GM18499 (cell line): ENCODE measurements around the gene LAMA4.

Experiments used
- ATAC-seq: cut with Tn5 transposase; IDR thresholded peaks from one replicate; pipeline ENCODE4 v1.9.1; 2021; ENCODE audit warnings: moderate number of reproducible peaks; ENCODE audit not compliant: insufficient read depth, unreplicated experiment

LAMA4 gene

DNA sequence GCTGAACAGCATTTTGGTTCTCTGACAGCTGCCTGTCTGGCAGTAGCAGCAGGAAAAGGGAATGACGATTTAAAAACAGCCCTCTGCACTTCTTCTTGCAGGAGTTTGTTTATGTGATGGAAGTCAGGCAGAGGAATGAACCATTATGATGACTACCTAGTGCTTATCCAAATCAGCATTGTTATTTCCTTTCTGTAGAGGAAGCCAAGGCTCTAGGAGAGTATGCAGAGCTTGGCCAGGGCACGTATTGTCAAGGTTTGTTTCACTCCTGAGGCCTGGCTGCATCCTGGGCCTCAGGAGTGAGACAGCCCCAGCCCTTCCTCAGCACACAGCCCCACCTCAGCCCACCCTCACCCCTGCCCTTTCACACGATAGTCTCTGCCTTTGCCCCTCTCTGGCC, 98.5 kb downstream of the LAMA4 start:
- no peak for ATAC-seq

DNA sequence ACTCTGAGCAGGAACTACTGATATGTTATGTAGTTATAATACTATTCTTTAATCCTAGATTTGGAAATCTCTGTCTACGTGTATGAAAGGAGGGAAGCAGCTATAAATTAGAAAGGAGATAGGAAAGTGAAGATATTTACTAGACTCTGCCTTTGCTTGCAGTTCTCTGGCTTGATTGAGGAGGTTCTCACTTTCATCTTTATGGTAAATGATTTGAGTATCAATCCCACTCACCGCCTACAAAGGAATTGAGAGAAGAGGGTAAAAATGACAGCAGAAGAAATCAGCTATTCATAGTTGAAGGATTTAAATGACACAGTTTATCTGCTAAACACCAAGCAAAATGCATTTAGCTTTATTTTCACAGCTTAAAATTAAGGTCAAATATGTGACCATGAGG, 99.7 kb downstream of the LAMA4 start:
- no peak for ATAC-seq

DNA sequence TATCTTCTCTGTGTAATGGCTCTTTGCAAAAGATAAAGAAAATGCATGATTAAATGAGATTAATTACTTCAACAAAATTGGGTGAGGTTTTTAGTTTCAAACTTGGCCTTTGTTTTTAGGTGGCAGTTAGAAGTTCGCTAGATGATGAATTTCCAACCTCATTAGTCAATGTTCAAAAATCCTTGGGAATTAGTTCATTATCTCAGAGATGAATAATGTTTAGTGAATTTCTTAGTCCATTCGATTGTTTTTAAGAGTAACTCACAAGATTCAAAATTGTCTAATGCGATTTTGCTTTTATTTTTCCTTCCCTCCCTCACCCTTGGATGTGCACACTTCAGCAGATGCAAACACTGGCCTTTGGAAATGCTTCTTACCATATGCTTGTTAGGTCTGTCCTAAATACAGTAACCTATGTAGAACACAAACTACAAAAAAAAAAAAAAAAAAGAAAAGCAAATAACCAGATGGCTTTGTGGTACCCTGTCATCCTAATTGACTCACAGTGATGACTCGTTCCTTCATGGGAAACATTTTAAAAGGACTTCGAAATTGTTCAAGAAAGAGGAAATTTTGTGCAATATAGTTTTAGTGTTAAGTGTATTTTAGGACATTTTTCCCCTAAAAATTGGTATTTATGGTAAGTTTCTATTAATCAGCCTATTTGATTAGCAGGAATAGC, 100.3 kb downstream of the LAMA4 start:
- no peak for ATAC-seq

DNA sequence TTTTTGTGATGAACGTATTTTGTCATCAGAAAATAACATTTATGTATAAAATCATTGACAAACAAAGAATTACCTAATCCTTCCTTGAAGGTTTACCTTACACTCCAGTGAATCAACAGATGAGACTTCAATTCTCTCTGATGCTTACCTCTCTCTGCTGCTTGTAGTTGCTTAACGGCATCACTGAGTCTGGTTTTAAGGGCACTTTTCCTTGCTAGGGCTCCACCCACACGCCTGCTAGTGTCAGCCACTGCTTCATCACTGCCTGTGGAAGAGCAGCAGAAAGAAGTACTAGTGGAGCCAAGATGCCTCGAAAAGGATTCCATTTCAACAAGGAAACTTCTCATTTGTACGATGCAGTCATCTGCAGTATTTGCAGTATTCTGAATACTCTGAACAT, 104.0 kb downstream of the LAMA4 start:
- ATAC-seq, result no peak

DNA sequence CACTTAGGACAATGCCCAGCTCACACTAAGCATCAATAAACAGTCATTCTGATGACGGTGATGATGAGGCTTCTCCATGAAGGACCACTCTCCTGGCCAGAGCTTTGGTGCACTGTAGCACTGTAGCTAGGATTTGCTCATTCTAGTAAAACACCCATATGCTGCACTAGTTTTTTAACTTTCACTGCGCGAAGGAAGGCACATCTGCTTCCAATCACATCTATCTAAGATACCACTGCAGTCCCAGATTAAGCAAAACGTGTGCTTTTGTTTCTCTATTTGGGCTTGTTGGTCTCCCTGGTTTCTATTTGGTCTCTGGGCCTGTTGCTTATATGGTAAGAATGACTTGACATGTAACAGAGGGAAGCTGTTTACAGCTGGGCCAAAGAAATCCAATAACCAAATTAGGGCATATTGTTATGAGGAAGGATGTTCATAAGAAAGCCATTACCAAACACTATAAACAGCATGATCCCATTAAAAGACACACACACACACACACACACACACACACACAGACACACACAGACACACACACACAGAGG, 104.6 kb downstream of the LAMA4 start:
- ATAC-seq, result no peak

DNA sequence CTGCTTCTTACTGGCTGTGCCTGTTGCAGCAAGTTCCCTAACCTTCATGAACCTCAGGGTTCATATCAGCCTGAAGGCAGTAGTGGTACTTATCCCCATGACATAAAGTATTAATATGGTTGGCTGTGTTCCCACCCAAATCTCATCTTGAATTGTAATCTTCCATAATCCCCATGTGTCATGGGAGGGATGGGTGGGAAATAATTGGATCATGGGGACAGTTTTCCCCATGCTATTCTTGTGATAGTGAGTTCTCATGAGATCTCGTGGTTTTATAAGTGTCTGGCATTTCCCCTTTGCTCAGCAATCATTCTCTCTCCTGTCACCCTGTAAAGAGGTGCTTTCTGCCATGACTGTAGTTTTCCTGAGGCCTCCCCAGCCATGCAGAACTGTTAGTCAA, 105.1 kb downstream of the LAMA4 start:
- no peak for ATAC-seq

DNA sequence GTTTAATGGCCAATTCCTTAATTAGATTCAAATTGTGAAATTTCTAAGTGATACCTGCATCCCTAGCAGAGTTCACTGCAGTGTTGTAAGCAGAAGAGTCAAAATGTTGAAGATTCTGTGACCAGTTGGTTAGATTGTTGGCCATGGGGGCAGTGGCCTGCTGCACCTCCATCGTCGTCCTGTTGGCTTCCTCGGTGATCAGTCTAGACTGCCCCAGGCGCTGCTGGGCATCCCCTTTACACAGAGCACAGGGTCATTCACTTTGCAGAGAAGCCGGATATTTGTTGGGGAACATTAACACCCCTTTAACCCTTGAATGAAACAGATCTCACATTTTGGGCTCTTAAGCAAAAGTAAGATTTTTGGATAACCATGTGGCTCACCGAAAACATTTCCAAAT, 106.3 kb downstream of the LAMA4 start:
- no peak for ATAC-seq

DNA sequence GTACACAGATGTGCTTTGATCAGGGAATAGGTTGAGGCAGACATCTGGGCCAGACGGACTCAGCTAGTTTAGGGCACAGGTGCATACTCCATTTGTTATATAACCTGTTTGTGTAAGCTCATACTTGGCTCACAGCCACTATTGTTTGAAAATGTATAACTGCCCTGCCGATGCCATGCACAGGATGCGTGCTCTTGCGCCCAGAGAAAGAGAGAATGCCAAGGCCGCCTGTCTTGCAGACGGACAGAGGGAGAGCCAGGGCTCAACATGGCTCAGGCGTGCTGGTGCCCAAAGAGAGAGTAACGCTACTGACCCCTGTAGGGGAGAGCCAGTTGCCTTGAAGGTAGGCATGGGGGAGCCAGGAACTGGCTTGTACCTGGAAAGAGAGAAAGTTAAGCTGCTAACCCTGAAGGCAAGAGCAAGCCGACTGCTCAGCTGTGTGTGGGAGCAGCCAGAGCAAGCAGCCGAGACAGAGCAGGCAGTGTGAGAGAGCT, 109.2 kb downstream of the LAMA4 start:
- ATAC-seq, result no peak

DNA sequence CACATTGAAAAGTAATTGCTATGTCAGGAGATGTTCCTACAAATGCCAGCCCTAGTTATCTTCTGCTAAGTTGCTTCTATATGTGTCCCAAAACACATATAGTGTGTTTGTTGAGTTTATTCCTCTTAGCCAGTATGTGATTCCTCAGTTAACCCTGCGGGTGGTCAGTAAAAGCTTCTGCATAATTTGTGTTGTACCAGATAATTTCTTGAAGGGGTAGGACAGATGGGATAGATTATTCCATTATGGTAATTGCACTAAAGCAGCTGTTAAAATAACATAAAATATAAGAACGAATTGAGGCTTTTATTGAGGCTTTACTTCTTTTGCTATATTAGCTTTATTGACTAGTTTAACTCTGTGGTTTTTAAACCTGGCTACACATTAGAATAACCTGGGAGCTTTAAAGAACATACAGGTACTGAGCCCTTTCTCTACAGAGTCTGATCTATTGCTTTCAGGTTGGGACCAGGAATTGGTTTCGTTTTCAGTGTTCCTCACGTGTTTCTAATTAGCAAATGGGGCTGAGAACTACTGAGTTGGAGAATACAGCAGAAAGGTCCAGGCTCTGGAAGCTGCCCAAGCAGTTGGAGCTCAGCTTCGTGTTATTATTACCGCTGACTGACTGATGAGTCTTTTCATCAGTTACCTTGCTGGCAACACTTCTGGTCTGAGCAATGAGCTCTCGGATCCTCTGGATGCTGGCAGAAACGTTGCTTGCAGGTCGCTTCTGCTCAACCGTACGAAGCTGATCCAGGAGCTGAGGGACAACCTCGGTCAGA, 110.0 kb downstream of the LAMA4 start:
- ATAC-seq, result no peak

DNA sequence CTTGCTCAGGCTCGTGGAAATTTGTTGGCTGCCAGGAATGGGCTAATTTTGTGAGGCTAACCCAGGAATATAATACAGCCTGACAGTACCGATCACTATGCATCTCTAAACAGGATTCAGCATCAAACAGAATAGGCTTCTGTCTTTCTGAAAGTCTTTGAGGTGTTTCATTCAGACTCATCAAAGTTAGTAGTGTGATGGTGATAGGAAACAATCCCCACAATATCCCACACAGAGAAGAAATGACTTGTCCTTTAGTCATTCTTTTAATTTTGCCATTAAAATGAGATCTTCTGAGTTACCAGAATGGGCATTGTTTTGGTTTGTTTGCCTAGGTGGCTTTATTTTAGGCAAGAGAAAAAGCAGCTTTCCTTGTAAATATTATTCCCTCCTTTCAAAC, 112.7 kb downstream of the LAMA4 start:
- ATAC-seq, result no peak

DNA sequence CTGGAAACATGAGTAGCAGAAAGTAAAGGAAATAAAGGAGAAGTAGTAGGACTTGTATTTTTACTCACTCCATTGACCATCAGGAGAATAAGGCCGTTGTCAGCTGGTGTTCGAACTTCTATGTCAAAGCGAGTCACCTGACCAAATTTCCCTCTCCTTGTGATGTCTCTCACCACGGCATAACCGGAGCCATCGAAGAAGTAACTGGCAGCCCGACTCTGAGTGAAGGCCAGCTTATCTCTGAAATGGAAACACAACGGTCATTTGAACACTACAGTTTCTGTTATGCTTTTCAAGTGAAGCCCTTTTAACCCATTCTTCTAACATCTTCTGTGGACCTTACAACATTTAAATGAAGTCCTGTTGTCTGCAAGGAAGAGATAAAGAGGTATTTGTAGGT, 115.3 kb downstream of the LAMA4 start:
- no peak for ATAC-seq

DNA sequence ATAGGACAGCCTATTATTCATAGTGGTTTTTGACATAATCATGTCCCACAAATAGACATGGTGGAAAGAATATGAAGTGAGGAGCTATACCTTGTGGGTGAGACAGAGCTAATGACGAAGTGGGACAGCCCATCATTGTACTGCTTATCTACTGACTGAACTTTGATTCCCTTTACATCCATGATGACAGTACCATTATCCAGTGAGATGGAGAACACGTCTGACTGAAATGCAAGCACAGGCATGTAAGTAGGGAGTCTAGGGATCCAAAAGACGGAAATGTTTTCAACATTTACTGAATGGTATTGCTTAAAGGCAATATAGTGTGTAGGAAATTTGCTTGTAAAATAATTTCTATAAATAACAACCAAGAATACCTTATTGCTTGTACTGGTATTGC, 123.5 kb downstream of the LAMA4 start:
- ATAC-seq, result no peak

DNA sequence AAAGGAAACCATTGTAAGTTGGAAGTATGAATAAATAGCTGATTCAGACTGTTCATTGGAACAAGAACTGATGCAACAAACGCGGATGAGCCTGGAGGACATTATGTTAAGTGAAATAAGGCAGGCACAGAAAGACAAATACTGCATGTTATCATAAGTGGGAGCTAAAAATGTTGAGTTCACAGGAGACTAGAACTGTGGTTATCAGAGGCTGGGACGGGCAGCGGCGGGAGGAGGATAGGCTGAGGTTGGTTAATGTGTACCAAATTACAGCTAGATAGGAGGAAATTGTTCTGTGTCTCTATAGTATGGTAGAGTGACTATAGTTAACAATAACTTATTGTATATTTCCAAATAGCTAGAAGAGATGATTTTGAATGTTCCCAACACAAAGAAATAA, 126.2 kb downstream of the LAMA4 start:
- ATAC-seq, result no peak

DNA sequence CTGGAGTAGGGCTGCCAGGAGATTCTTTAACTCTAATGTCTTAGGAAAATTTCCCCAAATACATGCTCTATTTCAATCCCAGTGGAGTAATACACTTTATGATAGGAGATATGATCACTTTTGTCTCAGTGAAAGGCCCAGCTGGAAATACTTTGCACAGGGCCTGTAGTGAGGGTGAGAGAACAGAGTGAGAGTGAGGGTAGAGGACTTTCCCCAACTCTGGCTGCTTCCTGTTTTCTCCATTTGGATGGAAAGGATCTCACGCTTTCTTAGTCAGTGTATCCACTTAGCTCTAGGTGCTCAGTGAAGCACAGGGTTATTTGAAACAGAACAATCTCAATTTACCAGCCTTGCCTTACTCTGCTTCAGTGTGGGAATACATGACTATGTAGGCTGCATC, 130.4 kb downstream of the LAMA4 start:
- no peak for ATAC-seq

DNA sequence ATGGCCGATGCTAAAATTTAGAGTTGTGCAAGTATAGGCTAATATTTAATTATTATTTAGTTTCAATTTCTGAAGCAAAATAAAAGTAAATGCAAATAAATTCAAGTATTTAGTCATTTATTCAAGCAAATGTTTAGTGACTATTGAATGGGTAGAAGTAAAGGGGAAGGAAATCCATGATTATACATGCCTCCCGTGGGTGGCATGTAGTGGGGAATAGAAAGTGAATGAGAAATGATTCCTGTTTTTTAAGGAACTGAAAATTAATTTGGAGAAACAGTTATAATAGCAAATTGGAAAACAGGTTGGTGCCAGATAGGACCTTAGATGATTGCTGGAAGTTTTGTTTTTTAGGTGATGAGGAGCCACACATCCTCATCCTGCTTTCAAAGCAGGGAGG, 131.6 kb downstream of the LAMA4 start:
- no peak for ATAC-seq

DNA sequence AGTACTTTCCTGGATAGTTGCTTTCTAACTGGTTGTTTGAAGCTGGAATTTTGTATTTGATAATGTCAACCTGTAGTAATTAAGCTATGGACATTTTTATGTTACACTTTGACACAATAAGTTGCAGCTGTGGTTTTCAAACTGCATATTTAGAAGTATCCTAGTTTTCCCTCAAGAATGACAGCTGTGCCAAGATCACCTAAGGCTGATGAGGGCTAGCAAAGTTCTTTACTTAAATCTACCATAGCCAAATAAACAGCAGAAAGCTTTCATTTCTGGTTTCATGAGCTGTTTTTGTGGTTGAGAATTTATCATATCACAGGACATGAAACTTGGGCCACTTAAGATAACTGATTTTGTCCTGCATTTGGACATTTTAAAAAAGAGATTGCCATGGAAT, 136.3 kb downstream of the LAMA4 start:
- ATAC-seq, result no peak

DNA sequence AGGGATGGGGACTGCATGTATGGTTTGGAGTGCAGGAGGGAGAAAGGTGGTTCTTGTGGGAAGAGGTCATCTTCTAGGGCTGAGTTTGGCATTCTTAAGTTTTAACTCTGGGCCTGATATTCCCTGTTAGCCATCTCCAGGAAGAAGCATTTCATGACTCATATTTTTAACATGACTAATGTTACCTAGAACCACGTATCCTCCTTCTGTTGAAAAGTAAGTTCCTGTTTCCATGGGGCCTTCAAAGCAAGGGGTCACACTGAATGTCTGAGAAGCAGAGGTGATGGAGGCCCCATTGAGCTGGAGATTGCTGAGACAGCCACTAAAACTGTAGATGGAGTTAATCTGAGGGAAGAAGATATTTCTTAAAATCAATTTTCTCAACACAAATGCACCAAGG, 136.8 kb downstream of the LAMA4 start:
- no peak for ATAC-seq

DNA sequence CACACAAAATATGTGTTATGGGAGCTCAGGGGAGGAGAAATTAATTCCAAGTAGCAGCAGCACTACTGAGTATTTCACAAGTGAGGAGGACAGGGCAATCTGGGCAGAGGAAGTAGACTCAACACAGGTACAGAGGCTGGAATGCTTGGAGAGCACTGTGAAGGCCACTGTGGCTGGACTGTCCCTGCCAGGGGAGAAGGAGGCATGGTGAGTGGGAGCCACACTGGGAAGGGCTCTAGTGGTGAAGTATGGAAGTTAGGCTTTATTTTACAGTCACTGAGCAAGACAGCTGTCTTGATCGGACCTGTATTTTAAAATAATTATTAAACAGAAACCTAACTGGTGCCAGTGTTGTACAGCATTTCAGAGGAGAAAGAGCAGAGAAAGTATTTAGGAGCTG, 138.1 kb downstream of the LAMA4 start:
- ATAC-seq, result no peak

DNA sequence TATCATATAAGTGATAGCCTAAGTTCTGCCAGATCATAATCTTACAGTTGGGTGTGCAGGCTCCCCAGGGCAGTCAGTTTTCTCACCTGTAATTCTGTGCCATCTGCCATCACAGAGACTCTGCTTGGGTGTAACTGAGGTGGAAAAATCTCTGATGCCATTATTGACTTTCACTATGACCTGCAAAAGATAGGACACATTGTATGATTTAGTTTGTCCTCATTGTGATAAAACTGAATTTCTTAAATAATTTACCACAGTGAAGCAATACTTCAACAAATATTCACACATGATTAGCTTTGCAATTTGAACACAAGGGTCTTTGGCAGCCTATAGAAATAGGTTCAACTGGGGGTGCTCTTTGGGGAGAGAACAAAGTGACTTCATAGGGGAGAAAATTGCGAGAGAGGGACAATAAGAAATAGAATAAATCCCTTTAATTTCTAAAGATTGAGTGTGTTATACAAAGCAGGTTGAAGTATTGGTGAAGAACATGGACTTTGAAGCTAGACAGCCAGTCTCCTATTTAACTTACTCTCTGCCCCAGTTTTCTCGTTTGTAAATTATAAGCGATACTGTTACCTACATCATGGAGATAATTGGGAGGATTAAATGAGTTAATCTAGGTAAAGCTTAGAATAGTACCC, 139.7 kb downstream of the LAMA4 start:
- no peak for ATAC-seq

DNA sequence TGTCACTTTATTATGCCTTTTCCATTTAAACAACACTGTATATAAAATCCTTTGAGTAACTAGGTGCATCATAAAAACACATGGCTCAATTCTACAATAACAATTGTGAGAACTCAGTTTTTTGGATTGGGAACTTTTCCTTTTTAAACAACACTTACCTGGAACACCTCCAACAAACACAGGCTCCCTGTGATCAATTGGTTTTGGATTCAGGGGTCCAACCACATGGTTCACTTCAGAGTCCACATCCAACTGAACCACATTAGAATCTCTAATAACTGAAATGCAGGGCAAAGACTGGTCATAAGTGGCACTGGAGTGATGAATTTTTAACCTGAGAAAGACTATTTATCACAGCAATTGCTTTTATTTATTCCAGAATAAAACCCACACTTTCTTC, 140.4 kb downstream of the LAMA4 start:
- ATAC-seq, result no peak

DNA sequence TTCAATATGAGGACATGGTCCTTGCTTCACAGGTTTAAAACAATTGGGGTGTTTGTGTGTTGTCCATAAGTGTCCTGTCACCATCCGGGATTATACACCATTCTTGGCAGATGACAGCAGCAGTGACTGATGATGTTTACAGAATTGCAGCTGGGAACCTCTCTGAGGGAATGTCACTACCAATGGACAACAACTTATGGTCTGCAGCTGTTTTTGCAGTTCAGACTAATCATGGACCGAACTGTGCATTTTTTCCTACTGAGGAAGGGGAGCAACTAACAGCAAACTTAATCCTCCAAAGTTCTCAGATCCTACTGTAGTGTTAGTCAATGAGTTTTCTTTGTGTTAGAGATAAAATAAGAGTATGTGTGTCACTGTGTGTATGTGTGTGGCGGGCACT, 140.9 kb downstream of the LAMA4 start:
- ATAC-seq, result no peak
